ENCODE data around the gene KCTD16. TPM values are rescaled to one million over a fixed set of nuclear protein-coding genes. Genes with fewer than 3 reads are reported as not detected.

Gene KCTD16
- total RNA-seq, 4 donors from 2014 or later = 0.13 to 2.5 (median 1.5) TPM

GRCh38 chr5:144403817-144404420 lies 233.2 kb downstream of the KCTD16 start:
- no peaks in the 10 kb centered on the region for H3K27me3 ChIP-seq
- no peaks in the 10 kb centered on the region for H3K9me3 ChIP-seq
- no peaks in the 10 kb centered on the region for H3K36me3 ChIP-seq
- DNase-seq = no peak
- no peak overlapping the region for H3K4me3 ChIP-seq (replicated peaks in 1 of 3)
- no peaks in the 10 kb centered on the region for H3K4me1 ChIP-seq
- H3K27ac ChIP-seq = no peak overlapping the region
- TF ChIP-seq CTCF (IDR thresholded peaks at IDR 0.05) (no peak), POLR2A (IDR thresholded peaks at IDR 0.05) (no peak)
- intact Hi-C loops (cut with DNase I) = no loop called here
- WGBS, 2 donors = 93 to 94% methylated on average over 4 of the region's 4 CpGs

GRCh38 chr5:144404672-144405071 lies 234.0 kb downstream of the KCTD16 start:
- WGBS, 2 donors = 94 to 96% methylated on average over 1 of the region's 1 CpG
- DNase-seq = no peak
- TF ChIP-seq POLR2A (IDR thresholded peaks at IDR 0.05) (no peak), CTCF (IDR thresholded peaks at IDR 0.05) (no peak)
- no peaks in the 10 kb centered on the region for H3K9me3 ChIP-seq
- intact Hi-C loops (cut with DNase I) = no loop called here
- no peak overlapping the region for H3K27ac ChIP-seq
- no peaks in the 10 kb centered on the region for H3K36me3 ChIP-seq
- H3K4me3 ChIP-seq (replicated peaks in 1 of 3) = no peak overlapping the region
- no peaks in the 10 kb centered on the region for H3K27me3 ChIP-seq
- no peaks in the 10 kb centered on the region for H3K4me1 ChIP-seq

- 72 to 83% methylated on average over 3 of the region's 3 CpGs for WGBS, 2 donors
- DNase-seq = no peak
- no peak overlapping the region for H3K4me3 ChIP-seq (replicated peaks in 1 of 3)
- no peak overlapping the region for H3K27ac ChIP-seq
- no peaks in the 10 kb centered on the region for H3K9me3 ChIP-seq
- no peaks in the 10 kb centered on the region for H3K36me3 ChIP-seq
- no peaks in the 10 kb centered on the region for H3K27me3 ChIP-seq
- intact Hi-C loops (cut with DNase I) = no loop called here
- no peak for TF ChIP-seq CTCF (IDR thresholded peaks at IDR 0.05)
- no peak for TF ChIP-seq POLR2A (IDR thresholded peaks at IDR 0.05)
- no peaks in the 10 kb centered on the region for H3K4me1 ChIP-seq
These were observed 235.3 kb downstream of the KCTD16 start for GRCh38 chr5:144405991-144406390.

- Histone ChIP-seq H3K9me3 (no peaks in the 10 kb centered on the region), H3K27me3 (no peaks in the 10 kb centered on the region), H3K4me1 (no peaks in the 10 kb centered on the region), H3K4me3 (replicated peaks in 1 of 3) (no peak overlapping the region), H3K27ac (no peak overlapping the region), H3K36me3 (no peaks in the 10 kb centered on the region)
- WGBS, 2 donors = 82 to 93% methylated on average over 7 of the region's 7 CpGs
- no peak for DNase-seq
- no peak for TF ChIP-seq POLR2A (IDR thresholded peaks at IDR 0.05)
- TF ChIP-seq CTCF (IDR thresholded peaks at IDR 0.05) = no peak
- intact Hi-C loops (cut with DNase I) = no loop called here
These were observed 235.8 kb downstream of the KCTD16 start for GRCh38 chr5:144406442-144406841.

- H3K4me1 ChIP-seq = no peaks in the 10 kb centered on the region
- TF ChIP-seq CTCF (IDR thresholded peaks at IDR 0.05) (no peak), POLR2A (IDR thresholded peaks at IDR 0.05) (no peak)
- no peaks in the 10 kb centered on the region for H3K27me3 ChIP-seq
- no peaks in the 10 kb centered on the region for H3K36me3 ChIP-seq
- no peak for DNase-seq
- intact Hi-C loops (cut with DNase I) = no loop called here
- H3K4me3 ChIP-seq (replicated peaks in 1 of 3) = no peak overlapping the region
- WGBS, 2 donors = 87 to 91% methylated on average over 4 of the region's 4 CpGs
- H3K9me3 ChIP-seq = no peaks in the 10 kb centered on the region
- no peak overlapping the region for H3K27ac ChIP-seq
These were observed 243.7 kb downstream of the KCTD16 start for GRCh38 chr5:144414202-144415029.
